Measurements from ENCODE around the gene FAM50A. TPM values are rescaled to one million over a fixed set of nuclear protein-coding genes. Genes with fewer than 3 reads are reported as not detected.

Gene FAM50A
- total RNA-seq, 1 donor from 2014 or later: 52.4 TPM

DNA sequence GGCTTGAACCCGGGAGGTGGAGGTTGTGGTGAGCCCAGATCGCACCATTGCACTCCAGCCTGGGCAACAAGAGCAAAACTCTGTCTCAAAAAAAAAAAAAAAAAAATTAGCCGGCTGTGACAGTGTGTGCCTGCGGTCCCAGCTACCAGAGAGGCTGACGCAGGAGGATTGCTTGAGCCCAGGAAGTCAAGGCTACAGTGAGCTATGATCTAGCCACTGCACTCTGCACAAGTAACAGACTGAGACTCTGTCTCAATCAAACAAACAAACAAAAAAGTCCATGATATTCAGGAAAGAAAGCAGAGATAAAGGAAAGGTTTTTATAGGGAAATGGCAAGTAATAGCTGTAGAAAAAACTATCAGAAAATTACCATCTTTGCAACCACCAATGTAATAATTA lies 37.3 kb downstream of the FAM50A start:
- H3K36me3 ChIP-seq: no peaks in the 10 kb centered on the region
- H3K4me1 ChIP-seq: peaks cover 0 to 6% of the 10 kb centered on the region in 2 donors
- TF ChIP-seq, protein P1, sequence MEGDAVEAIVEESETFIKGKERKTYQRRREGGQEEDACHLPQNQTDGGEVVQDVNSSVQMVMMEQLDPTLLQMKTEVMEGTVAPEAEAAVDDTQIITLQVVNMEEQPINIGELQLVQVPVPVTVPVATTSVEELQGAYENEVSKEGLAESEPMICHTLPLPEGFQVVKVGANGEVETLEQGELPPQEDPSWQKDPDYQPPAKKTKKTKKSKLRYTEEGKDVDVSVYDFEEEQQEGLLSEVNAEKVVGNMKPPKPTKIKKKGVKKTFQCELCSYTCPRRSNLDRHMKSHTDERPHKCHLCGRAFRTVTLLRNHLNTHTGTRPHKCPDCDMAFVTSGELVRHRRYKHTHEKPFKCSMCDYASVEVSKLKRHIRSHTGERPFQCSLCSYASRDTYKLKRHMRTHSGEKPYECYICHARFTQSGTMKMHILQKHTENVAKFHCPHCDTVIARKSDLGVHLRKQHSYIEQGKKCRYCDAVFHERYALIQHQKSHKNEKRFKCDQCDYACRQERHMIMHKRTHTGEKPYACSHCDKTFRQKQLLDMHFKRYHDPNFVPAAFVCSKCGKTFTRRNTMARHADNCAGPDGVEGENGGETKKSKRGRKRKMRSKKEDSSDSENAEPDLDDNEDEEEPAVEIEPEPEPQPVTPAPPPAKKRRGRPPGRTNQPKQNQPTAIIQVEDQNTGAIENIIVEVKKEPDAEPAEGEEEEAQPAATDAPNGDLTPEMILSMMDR (IDR thresholded peaks at IDR 0.05): no peak
- H3K27me3 ChIP-seq: no peaks in the 10 kb centered on the region
- intact Hi-C loops (cut with DNase I): no loop called here
- no peak for DNase-seq (ENCODE audit: low spot score in 2 of 2)
- H3K9me3 ChIP-seq: no peaks in the 10 kb centered on the region
- no peak overlapping the region for H3K4me3 ChIP-seq
- no peak overlapping the region for H3K27ac ChIP-seq

DNA sequence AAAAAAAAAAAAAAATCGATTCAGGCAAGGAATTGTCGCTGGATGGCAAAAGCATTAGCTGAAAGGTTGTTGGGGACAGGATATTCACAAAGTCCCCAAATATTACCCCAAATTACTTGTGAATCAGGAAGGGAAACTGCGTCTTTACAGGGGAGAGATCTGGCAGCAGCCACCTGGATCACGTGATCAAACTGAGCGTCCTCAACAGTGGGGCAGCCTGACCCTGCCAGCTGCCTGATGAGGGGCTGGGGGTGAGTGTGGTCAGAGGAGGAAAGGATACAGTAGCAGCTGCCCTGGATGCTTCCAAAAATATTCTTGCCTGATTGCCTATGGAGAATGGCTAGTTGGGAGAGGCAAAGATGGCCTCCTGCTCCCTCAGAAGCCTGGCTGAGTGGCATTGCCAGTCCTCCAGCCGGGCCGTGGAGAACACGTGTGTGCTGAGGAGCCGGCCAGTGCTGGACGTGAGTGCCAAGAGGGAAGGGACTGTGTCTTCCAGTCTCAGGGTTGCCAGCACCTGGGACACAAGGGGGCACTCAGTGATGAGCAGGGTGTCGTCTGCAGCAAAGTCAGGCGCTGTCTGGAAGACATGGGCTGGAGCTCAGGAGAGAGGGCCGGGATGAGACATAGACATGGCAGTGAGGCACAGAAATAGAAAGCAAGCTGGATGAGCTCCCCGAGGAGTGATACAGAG lies 38.1 kb downstream of the FAM50A start:
- Histone ChIP-seq H3K9me3 (no peaks in the 10 kb centered on the region), H3K36me3 (no peaks in the 10 kb centered on the region), H3K27me3 (no peaks in the 10 kb centered on the region), H3K4me3 (no peak overlapping the region), H3K4me1 (peaks cover 0 to 6% of the 10 kb centered on the region in 2 donors), H3K27ac (no peak overlapping the region)
- TF ChIP-seq, protein P1 (IDR thresholded peaks at IDR 0.05): no peak
- intact Hi-C loops (cut with DNase I): no loop called here
- no peak for DNase-seq (ENCODE audit: low spot score in 2 of 2)

DNA sequence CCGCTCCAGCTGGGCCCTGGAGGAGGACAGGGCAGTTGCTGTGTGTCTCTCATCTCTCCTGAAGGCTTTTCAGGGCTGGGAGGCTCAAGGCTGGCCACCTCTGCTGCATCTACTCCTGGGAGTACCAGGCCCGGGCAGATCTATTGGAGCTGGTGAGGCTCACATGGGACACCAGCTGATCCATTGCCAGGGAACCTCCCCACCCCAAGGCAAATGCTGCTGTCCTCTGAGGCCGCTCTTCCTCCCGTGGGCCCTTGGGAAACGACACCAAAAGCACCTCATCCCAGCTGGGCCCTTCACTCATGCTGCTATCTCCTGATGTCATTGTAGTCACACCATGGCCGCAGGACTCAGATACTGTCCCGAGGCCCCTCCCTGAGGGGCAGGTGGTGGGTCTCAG lies 38.8 kb downstream of the FAM50A start:
- no peaks in the 10 kb centered on the region for H3K27me3 ChIP-seq
- peaks cover 0 to 6% of the 10 kb centered on the region in 2 donors for H3K4me1 ChIP-seq
- TF ChIP-seq, protein P1 (IDR thresholded peaks at IDR 0.05): no peak
- intact Hi-C loops (cut with DNase I): no loop called here
- peaks cover 0 to 2% of the 10 kb centered on the region in 2 donors for H3K36me3 ChIP-seq
- no peak overlapping the region for H3K27ac ChIP-seq
- H3K4me3 ChIP-seq: no peak overlapping the region
- no peak for DNase-seq (ENCODE audit: low spot score in 2 of 2)
- no peaks in the 10 kb centered on the region for H3K9me3 ChIP-seq

DNA sequence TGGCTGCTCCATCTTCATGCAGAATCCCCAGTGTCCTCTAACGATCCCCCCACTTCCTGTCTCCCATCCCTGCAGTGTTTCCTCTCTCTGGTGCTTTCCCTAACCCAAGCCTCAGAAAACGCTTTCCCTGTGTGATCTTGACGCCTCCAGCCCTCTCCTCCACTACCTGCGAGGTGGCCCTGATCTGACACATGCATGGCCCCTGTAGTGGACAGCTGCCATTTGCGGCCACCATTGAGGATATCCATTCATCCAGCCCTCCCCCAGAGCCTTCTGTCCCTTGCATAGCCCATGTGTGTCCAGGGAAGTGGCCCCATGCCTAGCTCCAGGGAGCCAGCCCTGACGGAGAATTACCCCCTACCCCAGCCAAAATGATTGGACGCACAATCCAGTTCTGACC lies 39.4 kb downstream of the FAM50A start:
- Histone ChIP-seq H3K4me1 (peaks cover 0 to 6% of the 10 kb centered on the region in 2 donors), H3K9me3 (no peaks in the 10 kb centered on the region), H3K4me3 (no peak overlapping the region), H3K27me3 (no peaks in the 10 kb centered on the region), H3K27ac (no peak overlapping the region), H3K36me3 (peaks cover 0 to 6% of the 10 kb centered on the region in 2 donors)
- DNase-seq (ENCODE audit: low spot score in 2 of 2): no peak
- TF ChIP-seq, protein P1 (IDR thresholded peaks at IDR 0.05): no peak
- intact Hi-C loops (cut with DNase I): no loop called here

DNA sequence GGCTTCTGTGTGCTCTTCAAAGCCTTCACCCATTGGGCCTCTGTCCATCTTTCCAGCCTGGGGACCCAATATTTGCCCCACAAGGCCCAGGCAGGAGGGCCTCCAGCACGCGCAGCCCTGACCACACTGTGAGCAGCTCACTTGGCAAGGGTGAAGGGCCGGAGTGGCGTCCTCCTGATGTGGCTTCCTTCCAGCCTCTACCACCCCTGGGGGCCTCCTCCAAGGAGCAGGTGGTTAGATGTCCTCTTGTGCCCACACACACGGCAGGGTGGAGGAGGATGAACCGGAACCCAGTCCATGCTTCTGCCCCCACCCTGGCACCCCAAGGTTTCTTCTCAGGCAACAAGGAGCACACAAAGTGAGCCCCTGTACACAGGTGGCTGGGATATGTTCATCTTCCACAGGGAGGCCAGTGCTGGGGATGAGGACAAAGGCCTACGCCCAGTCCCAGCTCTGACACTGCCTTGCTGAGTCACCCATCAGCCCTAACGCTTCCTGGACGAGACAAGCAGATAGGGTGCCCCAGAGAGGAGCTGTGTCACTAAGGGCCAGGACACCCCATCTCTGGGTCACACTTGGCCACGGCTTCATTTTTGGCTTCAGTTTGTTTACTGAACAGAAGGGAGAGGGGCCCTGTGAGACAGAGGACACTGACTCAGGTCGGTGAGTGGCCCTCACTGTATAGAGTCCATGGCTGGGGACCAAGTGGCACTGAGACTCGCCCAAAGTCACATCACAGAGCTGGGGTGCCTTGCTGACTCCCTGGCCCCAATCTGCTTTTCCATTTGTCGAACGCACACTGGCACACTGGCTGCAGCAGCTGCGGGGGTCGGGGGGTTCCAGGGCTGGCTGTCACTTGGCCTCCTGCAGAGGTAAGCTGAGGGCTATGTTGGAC lies 40.6 kb downstream of the FAM50A start:
- TF ChIP-seq, protein P1 (IDR thresholded peaks at IDR 0.05): no peak
- no peak overlapping the region for H3K4me3 ChIP-seq
- DNase-seq (ENCODE audit: low spot score in 2 of 2): no peak
- intact Hi-C loops (cut with DNase I): loop anchor here (5.0 kb wide), 1 partner anchor 48 kb away; no protein-coding TSS in a partner anchor
- H3K27me3 ChIP-seq: no peaks in the 10 kb centered on the region
- no peaks in the 10 kb centered on the region for H3K9me3 ChIP-seq
- H3K27ac ChIP-seq: no peak overlapping the region
- H3K4me1 ChIP-seq: peaks cover 0 to 11% of the 10 kb centered on the region in 2 donors
- H3K36me3 ChIP-seq: peaks cover 0 to 6% of the 10 kb centered on the region in 2 donors

Measured in ascending aorta (tissue), 2 donors.